AG08396 (cell line): ENCODE results near the gene RANBP3L.
"Not testable (repeated sequence)": the region's sequence is repeated elsewhere in the genome, so short reads cannot be mapped to it uniquely, and the experiment has no call there.

ENCODE experiments used
- DNase-seq: peaks from one replicate; pipeline ENCODE4 v3.0.0; 2012; ENCODE audit warnings: low spot score, mixed read lengths

The RANBP3L gene

DNA sequence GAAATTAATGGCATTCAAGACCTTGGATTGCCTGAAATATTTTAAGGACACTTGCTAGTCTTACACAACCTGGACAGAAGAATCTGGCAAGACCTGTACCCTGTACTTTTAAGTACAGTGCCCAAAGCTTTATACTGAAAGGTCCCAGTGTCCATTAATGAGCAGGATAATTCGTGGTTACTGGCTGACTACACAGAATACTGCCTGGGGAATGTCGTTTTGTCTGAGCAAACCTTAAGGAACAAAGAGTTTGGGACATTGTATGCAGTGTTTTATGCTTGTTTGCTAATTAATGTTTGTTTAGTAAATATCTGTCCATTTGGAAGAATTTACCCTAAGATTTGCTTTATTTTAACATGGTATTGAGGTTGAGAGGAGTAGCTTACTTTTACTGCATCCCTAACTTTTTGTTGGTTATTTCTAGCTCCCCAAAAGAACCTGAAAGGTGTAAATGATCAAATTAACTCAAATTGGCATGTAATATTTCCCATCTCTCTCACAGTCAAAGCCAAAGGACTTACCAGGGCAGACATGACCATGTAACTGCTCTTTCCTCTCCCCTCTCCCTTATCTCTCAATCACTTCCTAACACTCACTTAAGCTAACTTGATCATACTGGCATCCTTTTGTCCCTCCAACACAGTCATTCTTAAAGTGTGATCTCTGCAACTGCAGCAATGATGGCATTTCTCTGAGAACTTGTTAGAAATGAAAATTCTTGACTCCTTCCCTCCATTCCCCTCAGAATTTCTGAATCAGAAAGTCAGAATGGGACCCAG lies 15.7 kb downstream of the RANBP3L start:
- no peak for DNase-seq

- DNase-seq: not testable (repeated sequence)
These were observed 17.9 kb downstream of the RANBP3L start for GRCh38 chr5:36283775-36284174.

GRCh38 chr5:36281626-36282025 lies 20.1 kb downstream of the RANBP3L start:
- DNase-seq: no peak

DNA sequence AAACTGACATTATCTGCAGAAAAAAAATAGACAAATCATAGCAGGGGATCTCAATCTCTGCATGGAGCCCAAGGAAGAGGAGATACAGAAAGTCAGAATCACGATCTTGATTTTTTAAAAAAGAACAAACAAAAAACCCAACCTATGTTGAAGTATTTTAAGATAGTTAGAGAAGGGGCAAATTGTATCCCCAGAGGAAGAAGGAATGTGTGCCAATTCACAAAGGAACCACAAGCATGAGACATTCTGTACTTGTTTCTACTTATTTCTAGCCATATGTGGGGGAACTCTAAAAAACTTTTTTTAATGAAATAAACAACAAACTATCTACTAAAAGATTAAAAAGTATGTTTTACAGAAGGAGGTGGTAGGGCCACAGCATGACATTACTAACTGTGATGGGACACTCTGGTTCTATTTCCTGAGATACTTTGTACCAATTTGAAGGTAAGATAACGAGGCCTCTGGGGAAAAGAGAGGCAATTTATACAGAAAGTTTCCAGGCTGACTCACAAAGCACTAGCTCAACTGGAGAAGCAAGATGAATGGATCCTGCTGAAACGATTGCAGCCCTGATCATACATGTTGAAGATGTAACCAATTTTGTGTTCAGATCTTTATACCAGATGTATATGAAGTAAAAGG lies 22.5 kb downstream of the RANBP3L start:
- peak; percentile 7 for DNase-seq

- DNase-seq: no peak
These were observed 24.1 kb downstream of the RANBP3L start for GRCh38 chr5:36277521-36278176.

DNA sequence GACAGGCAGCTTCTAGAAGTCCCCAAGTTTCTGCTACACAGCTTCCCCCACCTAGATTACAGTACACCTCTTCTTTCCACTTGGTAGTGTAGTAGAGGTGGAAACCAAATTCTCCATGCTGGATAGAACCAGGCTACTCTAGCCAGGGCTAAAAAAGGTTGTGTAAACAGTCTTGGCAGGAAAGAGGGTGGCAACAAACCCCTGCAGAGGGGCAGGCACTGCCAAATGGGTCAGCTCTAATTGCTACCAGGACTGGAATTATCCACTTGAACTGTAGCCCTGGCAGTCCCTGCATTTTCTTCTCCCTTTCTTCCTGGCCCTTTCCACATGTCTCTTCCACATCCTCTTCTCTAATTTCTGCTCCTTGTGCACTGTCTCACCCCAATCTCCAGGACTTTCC lies 24.8 kb downstream of the RANBP3L start:
- no peak for DNase-seq

DNA sequence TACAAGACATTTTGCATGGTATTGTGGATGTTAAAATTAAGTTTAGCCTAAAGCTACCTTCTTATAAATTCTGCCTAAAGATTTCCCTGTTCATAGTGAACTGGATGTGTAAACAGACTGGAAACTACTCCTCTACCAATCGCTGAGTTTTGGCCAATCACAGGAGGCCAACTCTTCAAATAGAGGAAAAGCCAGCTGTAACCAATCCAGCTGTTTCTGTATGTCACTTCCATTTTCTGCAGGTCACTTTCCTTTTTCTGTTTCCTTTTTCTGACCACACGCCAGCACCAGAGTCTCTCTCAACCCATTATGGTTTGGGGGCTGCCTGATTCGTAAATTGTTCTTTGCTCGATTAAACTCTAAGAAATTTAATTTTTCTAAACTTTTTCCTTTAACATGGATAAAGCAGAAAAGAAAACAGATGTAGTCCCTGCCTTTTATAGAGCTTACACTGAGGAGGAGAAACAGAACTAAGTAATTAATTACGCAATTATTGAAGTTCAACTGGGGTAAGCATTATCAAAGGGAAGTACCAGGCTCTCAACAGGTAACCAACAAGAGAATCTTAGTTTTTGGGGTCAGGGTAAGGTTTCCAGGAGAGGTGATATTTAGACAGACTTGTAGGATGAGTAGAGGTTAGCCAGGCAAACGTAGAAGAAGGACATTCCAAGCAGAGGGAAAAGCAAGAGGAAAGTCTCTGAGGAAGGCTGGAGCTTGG lies 27.7 kb downstream of the RANBP3L start:
- DNase-seq: no peak

DNA sequence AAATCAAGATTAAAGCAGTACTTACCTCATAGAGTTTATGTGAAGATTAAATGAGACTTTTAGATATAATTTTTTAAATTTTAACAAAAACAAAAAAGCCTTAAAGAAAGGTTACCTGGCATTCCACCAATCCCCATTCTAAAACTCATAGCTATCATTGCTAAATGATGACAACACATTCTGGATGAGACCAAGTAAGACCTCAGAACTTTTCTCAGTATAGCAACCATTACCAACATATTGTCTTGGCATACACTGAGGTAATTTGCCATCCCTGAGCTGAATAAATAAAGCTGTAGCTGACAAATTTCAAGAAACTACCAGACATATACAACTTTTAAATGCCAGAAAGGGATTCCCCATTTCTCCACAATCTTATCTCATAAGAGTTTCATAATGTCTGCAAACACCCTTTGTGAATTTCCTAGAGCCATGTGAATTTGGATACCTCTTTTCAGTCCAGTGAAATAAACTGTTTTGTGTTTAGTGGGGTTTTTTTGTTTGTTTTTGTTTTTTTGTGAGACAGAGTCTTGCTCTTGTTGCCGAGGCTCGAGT lies 29.5 kb downstream of the RANBP3L start:
- no peak for DNase-seq

- DNase-seq: no peak
These were observed 30.7 kb downstream of the RANBP3L start for GRCh38 chr5:36270876-36271575.

DNA sequence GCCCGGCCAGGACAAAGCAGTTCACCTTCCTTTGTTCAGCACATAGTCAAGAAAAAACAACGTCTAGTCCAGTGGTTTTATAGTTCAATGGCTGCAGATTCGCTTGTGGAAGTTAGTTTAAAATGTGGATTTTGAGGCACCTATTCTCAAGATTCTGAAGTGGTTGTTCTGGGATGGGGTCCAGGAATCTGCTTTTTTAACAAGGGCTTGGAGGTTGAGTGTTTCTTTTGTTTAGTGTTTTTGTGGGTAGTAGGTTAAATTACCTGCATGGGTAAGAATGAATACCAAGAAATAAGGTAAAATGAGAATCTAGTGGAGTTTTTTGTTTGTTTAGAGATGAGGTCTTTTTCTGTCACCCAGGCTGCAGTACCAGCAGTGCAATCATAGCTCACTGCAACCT lies 31.5 kb downstream of the RANBP3L start:
- DNase-seq: no peak

- no peak for DNase-seq
These were observed 32.2 kb downstream of the RANBP3L start for GRCh38 chr5:36269478-36269877.

DNA sequence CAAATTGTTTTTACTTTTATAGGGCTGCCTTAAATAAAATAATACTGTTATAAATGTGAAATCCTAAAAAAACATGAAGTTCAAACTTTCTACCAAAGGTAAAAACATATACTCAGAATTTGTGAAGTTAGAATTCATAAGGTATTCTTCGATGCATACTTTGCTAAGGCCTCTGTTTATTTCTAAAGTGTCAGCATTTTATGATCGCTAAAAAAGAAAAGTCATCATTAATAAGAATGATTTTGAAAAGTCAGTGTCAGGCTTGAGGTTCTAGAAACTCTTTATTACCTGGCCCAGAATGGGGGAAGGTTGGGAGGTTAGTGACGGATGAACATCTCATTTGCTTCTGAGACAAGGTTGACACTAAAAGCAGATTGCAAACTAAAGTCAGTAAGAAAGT lies 33.8 kb downstream of the RANBP3L start:
- no peak for DNase-seq

- DNase-seq: no peak
These were observed 37.4 kb downstream of the RANBP3L start for GRCh38 chr5:36264202-36264760.

DNA sequence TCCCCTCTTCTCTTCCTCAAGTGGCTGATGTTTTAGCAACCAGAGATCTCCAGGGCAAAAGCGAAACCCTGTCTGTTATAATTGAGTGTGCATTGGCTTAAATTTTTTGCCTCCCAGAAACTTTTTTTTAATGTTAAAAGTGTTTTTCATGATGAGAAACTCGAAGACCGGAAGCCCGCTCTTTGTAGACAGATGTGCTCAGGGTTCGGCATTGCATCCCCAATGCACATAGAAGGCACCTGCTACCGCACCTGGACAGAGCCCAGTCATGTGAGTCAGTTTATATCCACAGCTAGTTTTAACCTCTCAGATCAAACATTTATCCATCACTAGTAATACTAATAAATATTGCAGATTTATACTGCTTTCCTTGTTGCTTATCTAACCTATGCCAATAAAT lies 40.5 kb downstream of the RANBP3L start:
- no peak for DNase-seq

DNA sequence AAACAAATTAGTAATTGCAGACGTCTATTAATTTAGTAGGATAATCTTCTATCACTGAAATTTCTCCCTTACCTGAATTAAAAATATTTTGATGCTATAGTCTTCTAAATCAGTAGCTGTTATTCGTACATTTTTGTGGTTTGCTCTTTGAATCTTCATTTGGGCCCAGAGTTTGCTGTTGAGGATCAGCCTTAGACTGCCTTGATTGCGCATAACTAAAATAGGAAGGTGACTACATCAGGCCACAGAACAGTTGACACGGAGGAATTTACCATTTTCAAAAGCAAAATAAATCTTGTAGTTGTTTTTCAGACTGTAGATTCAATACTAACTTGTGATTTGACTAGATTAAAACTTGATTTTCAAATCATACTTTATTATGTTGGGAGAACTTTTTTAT lies 48.1 kb downstream of the RANBP3L start:
- DNase-seq: no peak

DNA sequence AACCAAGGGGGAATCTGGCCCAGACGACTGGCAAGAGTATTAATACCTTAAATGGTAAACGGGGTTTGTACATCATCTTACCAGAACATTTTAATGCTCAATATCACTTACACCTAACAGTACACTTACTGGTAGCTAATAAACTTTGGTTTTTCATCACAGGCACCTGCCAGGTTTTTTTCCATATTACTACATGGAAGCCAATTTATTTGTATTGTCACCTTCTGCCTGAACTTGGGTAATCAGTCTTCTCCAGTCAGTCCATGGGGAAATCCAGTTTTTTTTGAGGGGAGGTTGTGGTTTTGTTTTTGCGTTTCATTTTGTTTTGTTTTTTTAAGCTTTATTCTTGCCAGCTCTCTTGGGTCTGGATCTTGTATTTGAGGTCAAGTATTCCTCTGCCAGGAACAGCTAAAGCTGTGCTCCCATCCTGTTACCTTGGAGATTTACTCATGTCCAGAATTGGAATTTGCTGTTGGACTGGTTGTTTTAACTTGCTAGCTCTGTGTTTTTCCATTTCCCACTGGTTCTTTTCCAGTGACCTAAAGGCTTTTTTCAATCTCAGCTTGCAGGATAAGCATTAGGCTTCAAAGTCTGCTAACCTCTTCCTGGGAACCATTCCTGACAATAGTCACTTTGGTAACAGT lies 48.9 kb downstream of the RANBP3L start:
- DNase-seq: no peak

DNA sequence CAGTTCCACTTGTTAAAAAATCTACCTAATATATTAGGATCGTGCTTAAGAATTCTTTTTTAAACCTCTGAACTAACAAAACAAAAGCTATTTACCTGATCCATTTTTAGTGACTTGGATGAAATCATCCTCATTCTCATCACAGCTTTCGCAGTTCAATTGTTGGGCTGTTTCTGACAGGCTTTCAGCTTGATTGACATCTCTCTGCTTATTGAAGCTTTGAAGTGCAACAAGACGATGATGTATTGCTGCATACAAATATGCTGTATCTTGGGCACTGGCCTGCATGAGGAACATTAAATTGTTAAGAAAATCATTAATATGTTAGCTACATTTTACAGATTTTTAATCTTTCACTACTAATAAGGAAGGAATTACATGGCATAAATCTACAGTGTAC lies 50.5 kb downstream of the RANBP3L start:
- DNase-seq: no peak

DNA sequence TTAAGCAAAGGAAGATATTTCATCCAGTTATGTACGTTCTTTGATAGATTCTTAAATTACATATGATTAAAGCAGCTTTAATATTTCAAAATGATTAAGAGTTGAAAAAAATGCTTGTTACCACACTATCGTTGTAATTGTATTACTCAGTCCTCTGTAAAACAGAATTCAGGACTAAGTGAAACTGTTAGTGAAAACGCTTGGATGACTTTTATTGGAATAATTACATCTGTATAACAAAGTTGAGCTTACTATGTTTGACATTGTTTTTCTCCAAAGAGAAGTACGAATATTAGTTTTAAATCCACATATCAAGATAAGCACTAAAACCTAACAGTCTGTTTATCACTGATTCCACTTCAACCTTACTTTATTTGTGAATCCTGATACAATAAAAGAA lies 51.3 kb downstream of the RANBP3L start:
- DNase-seq: no peak

DNA sequence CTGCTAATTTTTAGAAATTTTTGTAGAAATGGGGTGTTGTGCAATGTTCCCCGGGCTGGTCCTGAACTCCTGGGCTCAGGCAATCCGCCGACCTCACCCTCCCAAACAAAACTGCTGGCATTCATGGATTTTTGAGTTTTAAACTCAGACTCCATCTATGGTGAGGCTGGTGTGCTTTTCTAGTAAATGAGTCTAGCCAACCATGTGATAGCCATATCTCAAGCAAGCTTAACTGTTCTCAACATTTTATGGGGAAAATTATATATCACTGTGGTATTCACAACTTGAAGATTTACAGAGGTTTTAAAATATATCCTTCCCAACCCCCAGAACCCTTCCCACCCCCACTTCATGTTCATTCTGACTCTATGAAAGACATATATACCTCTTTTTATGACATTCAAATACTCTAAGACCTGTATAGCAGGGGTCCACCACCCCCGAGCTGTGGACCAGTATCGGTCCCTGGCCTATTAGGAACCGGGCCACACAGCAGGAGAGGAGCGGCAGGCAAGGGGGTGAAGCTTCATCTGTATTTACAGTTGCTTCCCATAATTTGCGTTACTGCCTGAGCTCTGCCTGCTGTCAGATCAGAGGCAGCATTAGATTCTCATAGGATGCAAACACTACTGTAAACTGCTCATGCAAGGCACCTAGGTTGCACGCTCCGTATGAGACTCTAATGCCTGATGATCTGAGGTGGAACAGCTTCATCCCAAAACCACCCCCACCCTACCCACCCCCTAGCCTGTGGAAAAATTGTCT lies 55.5 kb downstream of the RANBP3L start:
- DNase-seq: no peak

DNA sequence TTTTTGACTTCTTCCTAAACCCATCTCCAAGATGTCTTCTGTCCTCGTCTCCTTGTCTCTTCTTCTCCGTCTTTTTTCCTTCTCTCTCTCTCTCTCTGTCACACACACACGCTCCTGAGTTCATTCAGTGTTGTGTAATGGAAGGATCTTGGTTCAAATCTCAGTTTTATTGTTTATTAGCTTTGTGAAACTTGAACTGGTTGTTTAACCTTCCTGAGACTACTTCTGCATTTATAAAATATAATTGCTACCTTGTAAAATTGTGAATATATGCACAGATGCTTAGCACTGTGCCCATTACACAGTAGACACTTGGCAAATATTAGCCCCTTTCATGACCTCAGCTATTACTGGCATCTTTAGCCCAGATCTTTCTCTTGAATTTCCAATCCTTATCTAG lies 57.6 kb downstream of the RANBP3L start:
- DNase-seq: no peak
